ENCODE data around the gene ACACB. TPM values are rescaled to one million over a fixed set of nuclear protein-coding genes. Genes with fewer than 3 reads are reported as not detected.

Gene ACACB
- total and polyA plus RNA-seq, 12 donors: 12.8 to 241 (median 107) TPM

DNA sequence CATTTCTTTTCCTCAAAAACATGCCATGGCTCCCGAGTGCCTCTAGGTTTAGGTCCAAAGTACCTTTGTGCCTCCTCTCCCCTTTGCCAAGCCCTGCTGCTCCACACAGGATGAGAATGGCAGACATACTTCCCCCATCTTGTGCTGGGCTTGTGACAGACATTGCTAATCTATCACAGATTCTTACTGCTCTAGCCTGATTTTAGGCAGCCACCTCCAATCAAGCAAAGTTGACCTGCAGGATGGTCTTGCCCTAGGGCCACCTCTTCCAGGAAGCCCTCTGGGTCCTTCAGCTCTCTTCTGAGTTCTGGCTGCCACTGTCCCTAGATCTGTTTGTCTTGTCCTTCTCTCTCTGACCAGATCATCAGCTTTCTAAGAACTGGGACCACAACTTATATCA is 172.2 kb downstream of the ACACB start:
- Histone ChIP-seq H3K36me3 (no peaks in the 10 kb centered on the region), H3K4me3 (no peak overlapping the region), H3K27me3 (peaks cover 0 to 17% (median 8%) of the 10 kb centered on the region in 7 donors), H3K27ac (no peak overlapping the region), H3K4me1 (peaks cover 0 to 14% (median 3%) of the 10 kb centered on the region in 9 donors), H3K9me3 (no peaks in the 10 kb centered on the region)
- ATAC-seq (no peak), DNase-seq (no peak)
- TF ChIP-seq, protein P1, sequence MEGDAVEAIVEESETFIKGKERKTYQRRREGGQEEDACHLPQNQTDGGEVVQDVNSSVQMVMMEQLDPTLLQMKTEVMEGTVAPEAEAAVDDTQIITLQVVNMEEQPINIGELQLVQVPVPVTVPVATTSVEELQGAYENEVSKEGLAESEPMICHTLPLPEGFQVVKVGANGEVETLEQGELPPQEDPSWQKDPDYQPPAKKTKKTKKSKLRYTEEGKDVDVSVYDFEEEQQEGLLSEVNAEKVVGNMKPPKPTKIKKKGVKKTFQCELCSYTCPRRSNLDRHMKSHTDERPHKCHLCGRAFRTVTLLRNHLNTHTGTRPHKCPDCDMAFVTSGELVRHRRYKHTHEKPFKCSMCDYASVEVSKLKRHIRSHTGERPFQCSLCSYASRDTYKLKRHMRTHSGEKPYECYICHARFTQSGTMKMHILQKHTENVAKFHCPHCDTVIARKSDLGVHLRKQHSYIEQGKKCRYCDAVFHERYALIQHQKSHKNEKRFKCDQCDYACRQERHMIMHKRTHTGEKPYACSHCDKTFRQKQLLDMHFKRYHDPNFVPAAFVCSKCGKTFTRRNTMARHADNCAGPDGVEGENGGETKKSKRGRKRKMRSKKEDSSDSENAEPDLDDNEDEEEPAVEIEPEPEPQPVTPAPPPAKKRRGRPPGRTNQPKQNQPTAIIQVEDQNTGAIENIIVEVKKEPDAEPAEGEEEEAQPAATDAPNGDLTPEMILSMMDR (IDR thresholded peaks at IDR 0.05): no peak
- WGBS, 2 donors: 81 to 83% methylated on average over 1 of the region's 1 CpG
- intact Hi-C loops (cut with DNase I): no loop called here

GRCh38 chr12:109289004-109289403 is 172.6 kb downstream of the ACACB start:
- peaks cover 0 to 17% (median 8%) of the 10 kb centered on the region in 7 donors for H3K27me3 ChIP-seq
- peaks cover 0 to 14% (median 3%) of the 10 kb centered on the region in 9 donors for H3K4me1 ChIP-seq
- H3K36me3 ChIP-seq: no peaks in the 10 kb centered on the region
- intact Hi-C loops (cut with DNase I): no loop called here
- DNase-seq: no peak
- ATAC-seq: no peak
- 75 to 87% methylated on average over 4 of the region's 4 CpGs for WGBS, 2 donors
- TF ChIP-seq, protein P1 (IDR thresholded peaks at IDR 0.05): no peak
- H3K4me3 ChIP-seq: no peak overlapping the region
- H3K27ac ChIP-seq: no peak overlapping the region
- H3K9me3 ChIP-seq: no peaks in the 10 kb centered on the region

GRCh38 chr12:109289551-109289950 is 173.2 kb downstream of the ACACB start:
- intact Hi-C loops (cut with DNase I): no loop called here
- no peak for DNase-seq
- H3K4me1 ChIP-seq: peaks cover 0 to 14% (median 3%) of the 10 kb centered on the region in 9 donors
- no peak overlapping the region for H3K4me3 ChIP-seq
- ATAC-seq: no peak
- TF ChIP-seq, protein P1 (IDR thresholded peaks at IDR 0.05): no peak
- H3K27me3 ChIP-seq: peaks cover 0 to 17% (median 8%) of the 10 kb centered on the region in 7 donors
- WGBS, 2 donors: 88 to 90% methylated on average over 6 of the region's 6 CpGs
- no peak overlapping the region for H3K27ac ChIP-seq
- H3K36me3 ChIP-seq: no peaks in the 10 kb centered on the region
- no peaks in the 10 kb centered on the region for H3K9me3 ChIP-seq

- H3K36me3 ChIP-seq: no peaks in the 10 kb centered on the region
- H3K27ac ChIP-seq: no peak overlapping the region
- H3K9me3 ChIP-seq: no peaks in the 10 kb centered on the region
- DNase-seq (no peak), ATAC-seq (no peak)
- H3K27me3 ChIP-seq: peaks cover 0 to 17% (median 8%) of the 10 kb centered on the region in 7 donors
- intact Hi-C loops (cut with DNase I): no loop called here
- TF ChIP-seq, protein P1 (IDR thresholded peaks at IDR 0.05): no peak
- 88 to 93% methylated on average over 18 of the region's 18 CpGs for WGBS, 2 donors
- H3K4me1 ChIP-seq: peaks cover 0 to 14% (median 3%) of the 10 kb centered on the region in 9 donors
- H3K4me3 ChIP-seq: no peak overlapping the region
Observed at GRCh38 chr12:109290061-109290460, 173.7 kb downstream of the ACACB start.

Data from heart right ventricle (tissue), 16 donors.